Esophagus squamous epithelium (tissue), 4 donors: ENCODE measurements around the gene ARPC1B.

Experiments
- POLR2A ChIP-seq, 4 donors: fragments of 450-650 bp; IDR thresholded peaks; one replicate each; pipeline ENCODE4 v1.6.1; 2017; ENCODE audit warnings: antibody characterized with exemption in 4 of 4, mild to moderate bottlenecking in 4 of 4, moderate library complexity in 3 of 4
- TF ChIP-seq, protein P1 (sequence below), 6 experiments: fragments of 450-650 bp in 4 of 6; fragments of 200-600 bp in 2 of 6; sonication (generic) in 2 of 6; IDR thresholded peaks; one replicate each; pipeline ENCODE4 v1.5.1; 2016 to 2019; ENCODE audit warnings: antibody characterized with exemption in 6 of 6, mild to moderate bottlenecking in 4 of 6, moderate library complexity in 4 of 6

GRCh38 chr7:99419323-99420021 lies 44.9 kb downstream of the ARPC1B start:
- TF ChIP-seq, protein P1, sequence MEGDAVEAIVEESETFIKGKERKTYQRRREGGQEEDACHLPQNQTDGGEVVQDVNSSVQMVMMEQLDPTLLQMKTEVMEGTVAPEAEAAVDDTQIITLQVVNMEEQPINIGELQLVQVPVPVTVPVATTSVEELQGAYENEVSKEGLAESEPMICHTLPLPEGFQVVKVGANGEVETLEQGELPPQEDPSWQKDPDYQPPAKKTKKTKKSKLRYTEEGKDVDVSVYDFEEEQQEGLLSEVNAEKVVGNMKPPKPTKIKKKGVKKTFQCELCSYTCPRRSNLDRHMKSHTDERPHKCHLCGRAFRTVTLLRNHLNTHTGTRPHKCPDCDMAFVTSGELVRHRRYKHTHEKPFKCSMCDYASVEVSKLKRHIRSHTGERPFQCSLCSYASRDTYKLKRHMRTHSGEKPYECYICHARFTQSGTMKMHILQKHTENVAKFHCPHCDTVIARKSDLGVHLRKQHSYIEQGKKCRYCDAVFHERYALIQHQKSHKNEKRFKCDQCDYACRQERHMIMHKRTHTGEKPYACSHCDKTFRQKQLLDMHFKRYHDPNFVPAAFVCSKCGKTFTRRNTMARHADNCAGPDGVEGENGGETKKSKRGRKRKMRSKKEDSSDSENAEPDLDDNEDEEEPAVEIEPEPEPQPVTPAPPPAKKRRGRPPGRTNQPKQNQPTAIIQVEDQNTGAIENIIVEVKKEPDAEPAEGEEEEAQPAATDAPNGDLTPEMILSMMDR (IDR thresholded peaks at IDR 0.05), result no peak
- no peak for TF ChIP-seq POLR2A (IDR thresholded peaks at IDR 0.05)
